ENCODE measurements around the gene TDRD6. TPM values are rescaled to one million over a fixed set of nuclear protein-coding genes. Genes with fewer than 3 reads are reported as not detected.

TDRD6 gene
- total and polyA plus RNA-seq, 2 donors (not counting 3 experiments of a cell fraction or from before 2014, with no cell fraction given), result under 0.01 TPM; not detected in 1

DNA sequence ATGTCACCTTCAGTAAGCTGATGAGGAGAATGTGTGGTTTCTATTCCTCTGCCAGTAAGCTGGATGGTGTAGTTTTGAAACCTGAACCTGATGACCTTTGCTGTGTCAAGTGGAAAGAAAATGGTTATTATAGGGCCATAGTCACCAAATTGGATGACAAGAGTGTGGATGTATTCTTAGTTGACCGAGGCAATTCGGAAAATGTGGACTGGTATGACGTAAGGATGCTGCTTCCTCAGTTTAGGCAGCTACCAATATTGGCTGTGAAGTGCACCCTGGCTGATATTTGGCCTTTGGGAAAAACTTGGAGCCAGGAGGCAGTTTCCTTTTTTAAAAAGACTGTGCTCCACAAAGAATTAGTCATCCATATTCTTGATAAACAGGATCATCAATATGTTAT is 2.0 kb downstream of the TDRD6 start:
- Histone ChIP-seq H3K27ac (ENCODE audit: insufficient read depth, low read depth, low read length) (no peak overlapping the region), H2AFZ (ENCODE audit: low read depth, low read length) (no peak overlapping the region), H3K4me3 (replicated peaks in 1 of 3; ENCODE audit: insufficient read depth in 1 of 3, low read depth in 1 of 3, low read length in 3 of 3) (no peak overlapping the region), H3K4me2 (ENCODE audit: insufficient read depth, low read length) (no peak overlapping the region), H3K9ac (replicated peaks; ENCODE audit: extremely low read depth, insufficient read depth, low read length) (no peak overlapping the region), H3K9me1 (replicated peaks; ENCODE audit: control insufficient read depth, extremely low read depth, insufficient read depth, low read length) (no peaks in the 10 kb centered on the region), H3K4me1 (ENCODE audit: control insufficient read depth, extremely low read depth, insufficient read depth, low read length) (no peaks in the 10 kb centered on the region), H3K27me3 (ENCODE audit: control insufficient read depth in 2 of 2, insufficient read depth in 2 of 2, low read length in 2 of 2) (peaks cover 0 to 3% of the 10 kb centered on the region in 2 experiments), H3K79me2 (ENCODE audit: control insufficient read depth, insufficient read depth, low read length) (no peaks in the 10 kb centered on the region), H3K36me3 (ENCODE audit: control insufficient read depth in 2 of 2, extremely low read depth in 1 of 2, insufficient read depth in 2 of 2, low read length in 2 of 2) (no peaks in the 10 kb centered on the region), H3K9me3 (replicated peaks; ENCODE audit: control insufficient read depth, insufficient read depth, low read length) (no peaks in the 10 kb centered on the region), H4K20me1 (replicated peaks; ENCODE audit: control insufficient read depth, extremely low read depth, insufficient read depth, low read length) (no peaks in the 10 kb centered on the region)
- dilution Hi-C loops (cut with MboI; ENCODE audit: extremely low pct_ligation_motif_present, low sequenced_read_pairs) (no loop called here), intact Hi-C loops (cut with micrococcal nuclease) (no loop called here)
- no peak for FAIRE-seq
- TF ChIP-seq POLR2AphosphoS5 (IDR thresholded peaks at IDR 0.05; ENCODE audit: insufficient read depth, low read depth, low read length) (no peak), MYC (IDR thresholded peaks at IDR 0.05; ENCODE audit: low read depth, low read length) (no peak), CTCF (IDR thresholded peaks at IDR 0.05; ENCODE audit: extremely low read depth in 1 of 2, insufficient read depth in 1 of 2, low read depth in 1 of 2, low read length in 2 of 2) (no peak), JUN (IDR thresholded peaks at IDR 0.05; ENCODE audit: borderline replicate concordance, insufficient read depth, insufficient read length, low read depth) (no peak), EZH2 (IDR thresholded peaks at IDR 0.05; ENCODE audit: borderline replicate concordance, low read depth, low read length, severe bottlenecking) (no peak), POLR2A (IDR thresholded peaks at IDR 0.05; ENCODE audit: low read depth, low read length) (no peak), GATA2 (IDR thresholded peaks at IDR 0.05; ENCODE audit: insufficient read depth, insufficient read length, low read depth, low read length) (no peak), FOS (IDR thresholded peaks at IDR 0.05; ENCODE audit: borderline replicate concordance, insufficient read depth, low read length) (no peak)
- TF ChIP-seq, protein P1, sequence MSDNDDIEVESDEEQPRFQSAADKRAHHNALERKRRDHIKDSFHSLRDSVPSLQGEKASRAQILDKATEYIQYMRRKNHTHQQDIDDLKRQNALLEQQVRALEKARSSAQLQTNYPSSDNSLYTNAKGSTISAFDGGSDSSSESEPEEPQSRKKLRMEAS (IDR thresholded peaks at IDR 0.05; ENCODE audit: insufficient read depth, insufficient read length), result no peak
- no peak for DNase-seq (ENCODE audit: low read depth, low spot score)
- CTCF ChIA-PET, result no interaction called here
- BruUV-seq (replicated peaks), result no TSS peak
- POLR2A ChIA-PET, result no interaction called here

Data from endothelial cell of umbilical vein (primary cell).